ENCODE data around the gene SMC5. TPM values are rescaled to one million over a fixed set of nuclear protein-coding genes. Genes with fewer than 3 reads are reported as not detected.

Gene SMC5
- total RNA-seq, 4 donors from 2014 or later = 16.2 to 250 (median 20.5) TPM

- no peaks in the 10 kb centered on the region for H3K9me3 ChIP-seq
- H3K27ac ChIP-seq = peak overlapping the region in 3 of 4 donors; percentile 16 to 43 (median 18)
- no peaks in the 10 kb centered on the region for H3K27me3 ChIP-seq
- TF ChIP-seq POLR2A (IDR thresholded peaks at IDR 0.05) (no peak), CTCF (IDR thresholded peaks at IDR 0.05 in 4 of 5, conservative IDR thresholded peaks at IDR 0.05 in 1 of 5) (peak; percentile 35 to 79 (median 65))
- H3K36me3 ChIP-seq = peaks cover 0 to 43% of the 10 kb centered on the region in 2 donors
- H3K4me3 ChIP-seq = no peak overlapping the region
- peaks cover 0 to 16% of the 10 kb centered on the region in 2 donors for H3K4me1 ChIP-seq
- intact Hi-C loops (cut with DNase I; ENCODE audit: low total_unique reads) (loop anchor here (2.0 to 5.0 kb wide), 2 partner anchors 49 to 132 kb away; no protein-coding TSS in a partner anchor), in situ Hi-C loops (cut with MboI; ENCODE audit: low sequenced_read_pairs in 4 of 4) (loop anchor here in 2 of 4 donors (10.0 kb wide), 2 partner anchors 132 to 252 kb away; no protein-coding TSS in a partner anchor)
- ATAC-seq = peak; percentile 47 to 68
- DNase-seq = no peak
These were observed 94.0 kb downstream of the SMC5 start for GRCh38 chr9:70352802-70353201.

DNA sequence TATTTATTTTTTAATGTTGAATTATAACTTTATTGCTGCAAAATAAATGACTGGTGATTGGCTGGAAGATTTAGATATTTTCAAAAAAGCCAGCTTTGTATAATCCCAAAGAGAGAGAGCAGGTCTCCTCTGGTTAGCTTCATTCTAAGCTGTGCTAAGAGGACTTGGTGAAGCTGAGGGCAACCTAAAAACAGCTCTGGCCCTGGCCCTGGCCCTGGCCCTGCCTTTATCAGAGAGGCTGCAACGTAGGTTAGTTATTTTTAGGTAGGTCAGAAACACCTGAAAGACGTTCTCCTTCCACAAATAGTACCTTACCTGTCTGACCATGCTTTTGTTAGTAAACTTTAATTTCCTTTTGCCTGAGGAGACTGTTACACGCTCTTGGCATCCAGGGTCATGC lies 97.0 kb downstream of the SMC5 start:
- TF ChIP-seq CTCF (IDR thresholded peaks at IDR 0.05 in 4 of 5, conservative IDR thresholded peaks at IDR 0.05 in 1 of 5) (no peak), POLR2A (IDR thresholded peaks at IDR 0.05) (no peak)
- intact Hi-C loops (cut with DNase I; ENCODE audit: low total_unique reads) = loop anchor here (5.0 kb wide), 1 partner anchor 146 kb away; no protein-coding TSS in a partner anchor
- in situ Hi-C loops (cut with MboI; ENCODE audit: low sequenced_read_pairs in 4 of 4) = loop anchor here in 3 of 4 donors (5.0 to 10.0 kb wide), 3 partner anchors 129 to 249 kb away; no protein-coding TSS in a partner anchor
- H3K4me1 ChIP-seq = peaks cover 0 to 16% of the 10 kb centered on the region in 2 donors
- peaks cover 0 to 13% of the 10 kb centered on the region in 2 donors for H3K36me3 ChIP-seq
- H3K4me3 ChIP-seq = no peak overlapping the region
- peak overlapping the region in 1 of 4 donors; percentile 5 for H3K27ac ChIP-seq
- H3K27me3 ChIP-seq = no peaks in the 10 kb centered on the region
- DNase-seq (no peak), ATAC-seq (no peak)
- no peaks in the 10 kb centered on the region for H3K9me3 ChIP-seq

GRCh38 chr9:70362952-70363351 lies 104.2 kb downstream of the SMC5 start:
- in situ Hi-C loops (cut with MboI; ENCODE audit: low sequenced_read_pairs in 4 of 4) (no loop called here), intact Hi-C loops (cut with DNase I; ENCODE audit: low total_unique reads) (no loop called here)
- DNase-seq = no peak
- Histone ChIP-seq H3K9me3 (no peaks in the 10 kb centered on the region), H3K27ac (no peak overlapping the region), H3K4me3 (no peak overlapping the region), H3K4me1 (peaks cover 0 to 5% of the 10 kb centered on the region in 2 donors), H3K27me3 (no peaks in the 10 kb centered on the region), H3K36me3 (no peaks in the 10 kb centered on the region)
- TF ChIP-seq CTCF (IDR thresholded peaks at IDR 0.05 in 4 of 5, conservative IDR thresholded peaks at IDR 0.05 in 1 of 5) (no peak), POLR2A (IDR thresholded peaks at IDR 0.05) (no peak)
- ATAC-seq = no peak

DNA sequence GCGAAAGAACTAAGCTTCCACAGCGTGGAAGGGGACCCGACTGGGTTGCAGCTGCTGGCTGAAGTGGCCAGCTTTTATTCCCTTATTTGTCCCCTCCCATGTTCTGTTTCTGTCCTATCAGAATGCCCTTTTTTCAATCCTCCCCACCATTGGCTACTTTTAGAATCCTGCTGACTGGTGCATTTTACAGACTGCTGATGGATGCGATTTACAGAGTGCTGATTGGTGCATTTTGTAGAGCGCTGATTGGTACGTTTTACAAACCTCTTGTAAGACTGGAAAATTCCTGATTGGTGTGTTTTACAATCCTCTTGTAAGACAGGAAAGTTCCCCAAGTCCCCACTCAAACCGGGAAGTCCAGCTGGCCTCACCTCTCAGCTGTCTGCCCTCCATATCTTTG lies 105.0 kb downstream of the SMC5 start:
- Histone ChIP-seq H3K9me3 (no peaks in the 10 kb centered on the region), H3K27me3 (no peaks in the 10 kb centered on the region), H3K4me1 (peaks cover 0 to 5% of the 10 kb centered on the region in 2 donors), H3K36me3 (no peaks in the 10 kb centered on the region), H3K4me3 (no peak overlapping the region), H3K27ac (no peak overlapping the region)
- TF ChIP-seq POLR2A (IDR thresholded peaks at IDR 0.05) (no peak), CTCF (IDR thresholded peaks at IDR 0.05 in 4 of 5, conservative IDR thresholded peaks at IDR 0.05 in 1 of 5) (no peak)
- intact Hi-C loops (cut with DNase I; ENCODE audit: low total_unique reads) = no loop called here
- in situ Hi-C loops (cut with MboI; ENCODE audit: low sequenced_read_pairs in 4 of 4) = no loop called here
- ATAC-seq (no peak), DNase-seq (no peak)

Measured in gastrocnemius medialis (tissue), 4 donors.